GM06990 (cell line): ENCODE results near the gene THSD7B.

Experiments used
- DNase-seq: peaks from one replicate; pipeline ENCODE4 v3.0.0-alpha.2; 2011; ENCODE audit not compliant: insufficient read length; ENCODE audit errors: extremely low read depth
- H3K27me3 ChIP-seq: replicated peaks from 2 replicates; pipeline ENCODE4 v1.6.0; 2011; ENCODE audit warnings: low read length; ENCODE audit not compliant: control insufficient read depth, insufficient read depth
- H3K36me3 ChIP-seq: 2 replicates; pipeline ENCODE4 v1.5.1; 2011; ENCODE audit warnings: low read length; ENCODE audit not compliant: control insufficient read depth, insufficient read depth
- H3K4me3 ChIP-seq: replicated peaks from 2 replicates; pipeline ENCODE4 v1.5.1; 2011; ENCODE audit warnings: low read depth, mild to moderate bottlenecking, control low read depth, low read length
- CTCF ChIP-seq: IDR thresholded peaks from 2 replicates; pipeline ENCODE4 v1.5.1; 2011; ENCODE audit warnings: low read length, control low read depth, mild to moderate bottlenecking, inconsistent platforms; ENCODE audit not compliant: insufficient read depth, poor library complexity, severe bottlenecking

Gene THSD7B

GRCh38 chr2:137221797-137222492 is 456.6 kb downstream of the THSD7B start:
- Histone ChIP-seq H3K27me3 (no peaks in the 10 kb centered on the region), H3K4me3 (no peak overlapping the region), H3K36me3 (no peaks in the 10 kb centered on the region)
- DNase-seq = no peak
- no peak for TF ChIP-seq CTCF

- Histone ChIP-seq H3K36me3 (no peaks in the 10 kb centered on the region), H3K4me3 (no peak overlapping the region), H3K27me3 (no peaks in the 10 kb centered on the region)
- no peak for TF ChIP-seq CTCF
- DNase-seq = no peak
Observed at GRCh38 chr2:137223722-137224121, 458.4 kb downstream of the THSD7B start.

- DNase-seq = no peak
- H3K27me3 ChIP-seq = no peaks in the 10 kb centered on the region
- H3K36me3 ChIP-seq = no peaks in the 10 kb centered on the region
- TF ChIP-seq CTCF = no peak
- H3K4me3 ChIP-seq = no peak overlapping the region
Observed at GRCh38 chr2:137228566-137228965, 463.2 kb downstream of the THSD7B start.

GRCh38 chr2:137229834-137230233 is 464.5 kb downstream of the THSD7B start:
- Histone ChIP-seq H3K4me3 (no peak overlapping the region), H3K27me3 (no peaks in the 10 kb centered on the region), H3K36me3 (no peaks in the 10 kb centered on the region)
- TF ChIP-seq CTCF = no peak
- DNase-seq = no peak

- TF ChIP-seq CTCF = no peak
- no peaks in the 10 kb centered on the region for H3K27me3 ChIP-seq
- H3K4me3 ChIP-seq = no peak overlapping the region
- no peaks in the 10 kb centered on the region for H3K36me3 ChIP-seq
- DNase-seq = no peak
Observed at GRCh38 chr2:137231628-137232027, 466.3 kb downstream of the THSD7B start.

GRCh38 chr2:137232076-137232475 is 466.7 kb downstream of the THSD7B start:
- Histone ChIP-seq H3K4me3 (no peak overlapping the region), H3K27me3 (no peaks in the 10 kb centered on the region), H3K36me3 (no peaks in the 10 kb centered on the region)
- DNase-seq = no peak
- no peak for TF ChIP-seq CTCF
